GM12891 (cell line): ENCODE data around the gene LCP2.

Experiments
- PAX5 ChIP-seq: IDR thresholded peaks from 2 replicates; pipeline ENCODE4 v1.6.1; 2011; ENCODE audit warnings: low read length, moderate library complexity, mild to moderate bottlenecking; ENCODE audit not compliant: insufficient read depth, severe bottlenecking
- POLR2A ChIP-seq: IDR thresholded peaks from 2 replicates; pipeline ENCODE4 v1.6.1; 2011; ENCODE audit warnings: low read depth, low read length, control low read depth
- POLR2AphosphoS5 ChIP-seq: IDR thresholded peaks from 2 replicates; pipeline ENCODE4 v1.6.1; 2011; ENCODE audit warnings: low read depth, low read length, control low read depth
- POU2F2 ChIP-seq: IDR thresholded peaks from 2 replicates; pipeline ENCODE4 v1.6.1; 2011; ENCODE audit warnings: low read depth, mild to moderate bottlenecking, control low read depth, low read length, moderate library complexity
- SPI1 ChIP-seq: IDR thresholded peaks from 2 replicates; pipeline ENCODE4 v1.6.1; 2011; ENCODE audit warnings: low read depth, low read length, control low read depth
- TAF1 ChIP-seq: IDR thresholded peaks from 2 replicates; pipeline ENCODE4 v1.6.1; 2011; ENCODE audit warnings: low read depth, low read length, control low read depth

DNA sequence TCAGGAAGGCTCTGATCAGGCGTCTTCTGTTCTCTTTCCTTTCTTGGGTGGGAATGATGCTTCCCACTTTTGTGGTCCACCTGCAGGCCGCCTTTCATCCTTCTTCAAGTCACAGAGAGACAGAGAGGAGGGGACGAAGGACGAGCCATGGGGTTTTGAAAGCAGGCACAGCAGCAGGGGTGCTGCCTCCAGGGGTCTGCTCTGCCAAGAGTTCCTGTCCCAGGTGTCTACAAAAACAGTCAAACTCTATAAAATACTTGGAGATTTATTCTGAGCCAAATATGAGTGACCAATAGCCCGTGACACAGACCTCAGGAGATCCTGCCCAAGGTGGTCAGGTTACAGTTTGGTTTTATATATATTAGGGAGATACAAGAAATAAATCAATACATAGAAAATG lies 34.5 kb upstream of the LCP2 start:
- no peak for TF ChIP-seq POLR2A
- no peak for TF ChIP-seq POLR2AphosphoS5
- no peak for TF ChIP-seq SPI1
- no peak for TF ChIP-seq TAF1
- no peak for TF ChIP-seq PAX5
- no peak for TF ChIP-seq POU2F2
